Measurements from ENCODE around the gene LACC1. TPM values are rescaled to one million over a fixed set of nuclear protein-coding genes. Genes with fewer than 3 reads are reported as not detected.

Gene LACC1
- total RNA-seq, 1 experiment from 2014 or later, result 4.0 TPM

DNA sequence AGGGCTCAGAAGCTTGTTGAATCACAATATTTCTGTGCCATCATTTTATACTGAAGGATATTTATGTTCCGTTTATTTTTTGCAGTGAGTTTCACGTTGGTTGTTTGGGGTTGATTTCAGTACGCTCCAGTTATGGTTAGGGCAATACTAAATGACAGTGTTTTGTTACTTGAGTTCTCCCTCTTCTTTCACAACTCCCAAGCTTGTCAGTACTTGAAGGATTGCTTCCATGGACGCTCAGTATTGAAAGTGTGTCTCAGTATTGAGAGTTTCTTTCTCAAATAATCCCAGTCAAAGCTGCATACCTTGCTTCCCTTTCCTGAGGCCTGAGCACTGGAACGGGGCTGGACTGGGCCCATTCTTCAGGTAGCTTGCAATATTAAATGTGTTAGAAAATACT is 38.9 kb downstream of the LACC1 start:
- H3K9me3 Mint-ChIP-seq (ENCODE audit: low read depth, unreplicated experiment), result no peaks in the 10 kb centered on the region
- DNase-seq, result no peak
- H3K4me3 Mint-ChIP-seq (ENCODE audit: low read depth, unreplicated experiment), result no peak overlapping the region
- H3K4me1 Mint-ChIP-seq (ENCODE audit: low read depth, unreplicated experiment), result no peaks in the 10 kb centered on the region
- no TSS peak for BruUV-seq (replicated peaks)
- TF ChIP-seq, protein P1, sequence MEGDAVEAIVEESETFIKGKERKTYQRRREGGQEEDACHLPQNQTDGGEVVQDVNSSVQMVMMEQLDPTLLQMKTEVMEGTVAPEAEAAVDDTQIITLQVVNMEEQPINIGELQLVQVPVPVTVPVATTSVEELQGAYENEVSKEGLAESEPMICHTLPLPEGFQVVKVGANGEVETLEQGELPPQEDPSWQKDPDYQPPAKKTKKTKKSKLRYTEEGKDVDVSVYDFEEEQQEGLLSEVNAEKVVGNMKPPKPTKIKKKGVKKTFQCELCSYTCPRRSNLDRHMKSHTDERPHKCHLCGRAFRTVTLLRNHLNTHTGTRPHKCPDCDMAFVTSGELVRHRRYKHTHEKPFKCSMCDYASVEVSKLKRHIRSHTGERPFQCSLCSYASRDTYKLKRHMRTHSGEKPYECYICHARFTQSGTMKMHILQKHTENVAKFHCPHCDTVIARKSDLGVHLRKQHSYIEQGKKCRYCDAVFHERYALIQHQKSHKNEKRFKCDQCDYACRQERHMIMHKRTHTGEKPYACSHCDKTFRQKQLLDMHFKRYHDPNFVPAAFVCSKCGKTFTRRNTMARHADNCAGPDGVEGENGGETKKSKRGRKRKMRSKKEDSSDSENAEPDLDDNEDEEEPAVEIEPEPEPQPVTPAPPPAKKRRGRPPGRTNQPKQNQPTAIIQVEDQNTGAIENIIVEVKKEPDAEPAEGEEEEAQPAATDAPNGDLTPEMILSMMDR (IDR thresholded peaks at IDR 0.05; ENCODE audit: unreplicated experiment), result no peak
- no peaks in the 10 kb centered on the region for H3K27me3 Mint-ChIP-seq (ENCODE audit: unreplicated experiment)
- intact Hi-C loops (cut with micrococcal nuclease; ENCODE audit: unreplicated experiment), result no loop called here
- CTCF ChIA-PET, result no interaction called here
- no peaks in the 10 kb centered on the region for H3K36me3 Mint-ChIP-seq (ENCODE audit: insufficient read depth, unreplicated experiment)
- H3K27ac Mint-ChIP-seq (ENCODE audit: unreplicated experiment), result no peak overlapping the region

DNA sequence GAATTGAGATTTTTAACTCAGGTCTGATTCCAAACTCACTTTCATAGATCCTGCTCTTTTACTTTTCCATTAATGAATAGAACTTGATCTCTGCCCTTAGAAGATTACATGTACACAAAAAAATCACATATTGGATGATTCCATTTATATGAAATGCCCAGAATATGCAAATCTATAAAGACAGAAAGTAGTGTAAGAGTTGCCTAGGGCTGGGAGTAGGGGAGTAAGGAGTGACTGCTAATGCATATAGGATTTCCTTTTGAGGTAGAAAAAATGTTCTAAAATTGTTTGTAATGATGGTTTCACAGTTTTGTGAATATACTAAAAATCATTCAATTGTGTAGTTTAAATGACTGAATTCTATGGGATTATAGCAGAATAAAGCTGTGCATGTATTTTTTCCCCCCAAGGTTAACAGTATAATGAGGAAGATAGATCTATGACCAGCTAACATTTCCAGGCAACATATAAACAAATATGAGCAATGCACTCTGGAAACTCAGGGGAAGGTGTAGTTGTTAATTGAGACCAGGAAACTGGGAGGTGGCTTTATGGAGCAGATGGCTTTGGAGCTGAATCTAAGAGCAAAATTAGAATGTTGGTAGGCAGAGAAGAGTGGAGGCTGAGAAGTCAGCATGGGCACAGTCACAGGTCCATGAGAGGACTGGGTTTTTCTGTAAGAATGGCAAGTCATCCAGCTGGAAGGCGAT is 41.4 kb downstream of the LACC1 start:
- Mint-ChIP-seq H3K4me3 (ENCODE audit: low read depth, unreplicated experiment) (no peak overlapping the region), H3K27ac (ENCODE audit: unreplicated experiment) (no peak overlapping the region), H3K36me3 (ENCODE audit: insufficient read depth, unreplicated experiment) (no peaks in the 10 kb centered on the region), H3K27me3 (ENCODE audit: unreplicated experiment) (no peaks in the 10 kb centered on the region), H3K9me3 (ENCODE audit: low read depth, unreplicated experiment) (no peaks in the 10 kb centered on the region), H3K4me1 (ENCODE audit: low read depth, unreplicated experiment) (no peaks in the 10 kb centered on the region)
- no TSS peak for BruUV-seq (replicated peaks)
- TF ChIP-seq, protein P1 (IDR thresholded peaks at IDR 0.05; ENCODE audit: unreplicated experiment), result no peak
- DNase-seq, result no peak
- CTCF ChIA-PET, result no interaction called here
- intact Hi-C loops (cut with micrococcal nuclease; ENCODE audit: unreplicated experiment), result no loop called here

DNA sequence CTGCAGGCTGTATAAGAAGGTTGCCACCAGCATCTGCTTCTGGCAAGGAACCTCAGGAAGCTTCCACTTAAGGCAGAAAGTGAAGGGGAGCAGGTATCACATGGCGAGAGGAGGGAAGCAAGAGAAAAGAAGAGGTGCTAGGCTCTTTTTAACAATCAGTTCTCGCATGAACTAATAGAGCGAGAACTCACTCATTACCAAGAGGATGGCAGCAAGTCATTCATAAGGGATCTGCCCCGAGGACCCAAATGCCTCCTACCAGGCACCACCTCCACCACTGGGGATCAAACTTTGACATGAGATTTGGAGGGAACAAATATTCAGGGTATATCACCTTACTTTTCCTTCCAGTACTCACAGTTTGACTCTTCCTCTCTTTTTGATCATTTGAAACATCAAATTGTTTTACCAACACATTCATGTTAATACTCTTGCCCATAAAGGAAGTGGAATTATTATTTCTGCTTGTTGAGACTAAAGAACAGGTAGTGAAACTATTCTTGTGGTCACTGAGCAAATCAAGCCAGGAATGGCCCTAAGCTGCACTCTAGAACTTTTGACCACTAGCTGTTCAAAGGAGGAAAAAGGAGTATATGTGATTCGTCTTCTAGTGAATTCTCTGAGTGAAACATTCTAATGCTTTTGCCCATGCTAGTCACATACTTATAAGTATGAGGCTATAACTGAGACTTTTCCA is 45.0 kb downstream of the LACC1 start:
- H3K36me3 Mint-ChIP-seq (ENCODE audit: insufficient read depth, unreplicated experiment), result no peaks in the 10 kb centered on the region
- H3K9me3 Mint-ChIP-seq (ENCODE audit: low read depth, unreplicated experiment), result no peaks in the 10 kb centered on the region
- H3K27ac Mint-ChIP-seq (ENCODE audit: unreplicated experiment), result no peak overlapping the region
- TF ChIP-seq, protein P1 (IDR thresholded peaks at IDR 0.05; ENCODE audit: unreplicated experiment), result no peak
- H3K4me3 Mint-ChIP-seq (ENCODE audit: low read depth, unreplicated experiment), result no peak overlapping the region
- H3K27me3 Mint-ChIP-seq (ENCODE audit: unreplicated experiment), result no peaks in the 10 kb centered on the region
- BruUV-seq (replicated peaks), result no TSS peak
- intact Hi-C loops (cut with micrococcal nuclease; ENCODE audit: unreplicated experiment), result no loop called here
- CTCF ChIA-PET, result no interaction called here
- H3K4me1 Mint-ChIP-seq (ENCODE audit: low read depth, unreplicated experiment), result no peaks in the 10 kb centered on the region
- no peak for DNase-seq

DNA sequence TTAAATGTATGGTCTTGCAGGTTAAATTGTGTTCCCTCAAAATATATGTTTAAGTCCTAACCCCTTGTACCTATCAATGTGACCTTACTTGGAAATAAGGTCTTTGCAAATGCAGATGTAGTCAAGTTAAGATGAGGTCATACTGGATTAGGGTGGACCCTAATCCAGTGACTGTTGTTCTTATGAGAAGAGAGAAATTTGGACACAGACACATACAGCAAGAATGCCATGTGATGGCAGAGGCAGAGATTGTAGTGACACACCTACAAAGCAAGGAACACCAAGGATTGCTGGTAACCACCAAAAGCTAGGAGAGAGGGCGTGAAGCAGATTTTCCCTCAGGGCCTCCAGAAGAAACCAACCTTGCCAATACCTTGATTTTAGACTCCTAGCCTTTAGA is 50.2 kb downstream of the LACC1 start:
- no peak for DNase-seq
- no peaks in the 10 kb centered on the region for H3K36me3 Mint-ChIP-seq (ENCODE audit: insufficient read depth, unreplicated experiment)
- H3K27ac Mint-ChIP-seq (ENCODE audit: unreplicated experiment), result no peak overlapping the region
- TF ChIP-seq, protein P1 (IDR thresholded peaks at IDR 0.05; ENCODE audit: unreplicated experiment), result no peak
- H3K9me3 Mint-ChIP-seq (ENCODE audit: low read depth, unreplicated experiment), result peaks cover 5% of the 10 kb centered on the region
- H3K4me3 Mint-ChIP-seq (ENCODE audit: low read depth, unreplicated experiment), result no peak overlapping the region
- no TSS peak for BruUV-seq (replicated peaks)
- no peaks in the 10 kb centered on the region for H3K4me1 Mint-ChIP-seq (ENCODE audit: low read depth, unreplicated experiment)
- CTCF ChIA-PET, result no interaction called here
- intact Hi-C loops (cut with micrococcal nuclease; ENCODE audit: unreplicated experiment), result no loop called here
- H3K27me3 Mint-ChIP-seq (ENCODE audit: unreplicated experiment), result peaks cover 8% of the 10 kb centered on the region
